Endothelial cell of umbilical vein (primary cell): ENCODE results near the gene PIP4P1. TPM values are rescaled to one million over a fixed set of nuclear protein-coding genes. Genes with fewer than 3 reads are reported as not detected.
"Not testable (repeated sequence)": the region's sequence is repeated elsewhere in the genome, so short reads cannot be mapped to it uniquely, and the experiment has no call there.

ENCODE experiments used
- BruUV-seq: library from RNA; stranded (reverse); fragments of 400-500 nt; replicated peaks from 2 replicates; lab custom pipeline; 2021; lab: Mats Ljungman, UMichigan
- CTCF ChIA-PET: fragments of 300-600, 350-600 bp; sonication (Branson Sonifier 250); formaldehyde crosslinking; loops from one replicate; lab custom pipeline; 2021; ENCODE audit warnings: antibody characterized with exemption, inconsistent platforms; lab: Charles Lee
- POLR2A ChIA-PET: fragments of 300-600, 350-600 bp; sonication (Branson Sonifier 250); formaldehyde crosslinking; loops from one replicate; lab custom pipeline; 2021; ENCODE audit warnings: antibody characterized with exemption, inconsistent platforms; lab: Charles Lee
- DNase-seq: peaks from one replicate; pipeline ENCODE4 v3.0.0-alpha.2; 2011; ENCODE audit warnings: low read depth, low spot score
- FAIRE-seq: peaks from 2 replicates; lab custom pipeline; 2011; peaks lifted over from hg19 to GRCh38; lab: Jason Lieb, UNC
- H2AFZ ChIP-seq: 2 replicates; pipeline ENCODE4 v1.6.0; 2012; ENCODE audit warnings: low read depth, low read length, control low read depth, inconsistent platforms
- H3K27ac ChIP-seq: 2 replicates; pipeline ENCODE4 v1.5.1; 2011; ENCODE audit warnings: low read depth, mild to moderate bottlenecking, control low read depth, low read length, moderate library complexity; ENCODE audit not compliant: insufficient read depth
- H3K27me3 ChIP-seq, 2 experiments: 2 replicates each; pipeline versions ENCODE4 v1.6.0 to v1.6.1; 2011; ENCODE audit warnings: low read length in 2 of 2, mixed read lengths in 1 of 2; ENCODE audit not compliant: control insufficient read depth in 2 of 2, insufficient read depth in 2 of 2
- H3K36me3 ChIP-seq, 2 experiments: 2 replicates in 1 of 2; 3 replicates in 1 of 2; pipeline ENCODE4 v1.5.1; 2011; ENCODE audit warnings: low read length in 2 of 2, mild to moderate bottlenecking in 1 of 2, moderate library complexity in 1 of 2; ENCODE audit not compliant: control insufficient read depth in 2 of 2, insufficient read depth in 2 of 2; ENCODE audit errors: extremely low read depth in 1 of 2
- H3K4me1 ChIP-seq: 3 replicates; pipeline ENCODE4 v1.5.1; 2011; ENCODE audit warnings: mild to moderate bottlenecking, low read length; ENCODE audit not compliant: control insufficient read depth, insufficient read depth; ENCODE audit errors: extremely low read depth
- H3K4me2 ChIP-seq: 2 replicates; pipeline ENCODE4 v1.6.1; 2011; ENCODE audit warnings: low read length, control low read depth, mixed read lengths; ENCODE audit not compliant: insufficient read depth
- H3K4me3 ChIP-seq, 3 experiments: fragments of 200-600 bp in 1 of 3; sonication (generic), shearing (Covaris generic) in 1 of 3; replicated peaks in 1 of 3; 2 replicates each; pipeline ENCODE4 v1.5.1; 2011 to 2016; ENCODE audit warnings: control low read depth in 3 of 3, low read length in 3 of 3, mild to moderate bottlenecking in 2 of 3, inconsistent platforms in 1 of 3, low read depth in 1 of 3, moderate library complexity in 1 of 3; ENCODE audit not compliant: insufficient read depth in 1 of 3
- H3K79me2 ChIP-seq: 2 replicates; pipeline ENCODE4 v1.6.0; 2012; ENCODE audit warnings: low read length, inconsistent platforms; ENCODE audit not compliant: control insufficient read depth, insufficient read depth
- H3K9ac ChIP-seq: replicated peaks from 2 replicates; pipeline ENCODE3; 2011; ENCODE audit warnings: low read length, control low read depth; ENCODE audit not compliant: insufficient read depth; ENCODE audit errors: extremely low read depth
- H3K9me1 ChIP-seq: replicated peaks from 3 replicates; pipeline ENCODE4 v1.6.0; 2011; ENCODE audit warnings: mild to moderate bottlenecking, low read length; ENCODE audit not compliant: control insufficient read depth, insufficient read depth; ENCODE audit errors: extremely low read depth
- H3K9me3 ChIP-seq: replicated peaks from 2 replicates; pipeline ENCODE4 v1.5.1; 2012; ENCODE audit warnings: low read length, inconsistent platforms; ENCODE audit not compliant: control insufficient read depth, insufficient read depth
- H4K20me1 ChIP-seq: replicated peaks from 2 replicates; pipeline ENCODE3; 2011; ENCODE audit warnings: mild to moderate bottlenecking, low read length; ENCODE audit not compliant: control insufficient read depth, insufficient read depth; ENCODE audit errors: extremely low read depth
- CTCF ChIP-seq, 2 donors: IDR thresholded peaks; 1 replicate in 1 of 2; 2 replicates in 1 of 2; pipeline ENCODE4 v1.5.1; 2011; ENCODE audit warnings: low read length in 2 of 2, mild to moderate bottlenecking in 2 of 2, moderate library complexity in 2 of 2, control low read depth in 1 of 2, inconsistent platforms in 1 of 2, low read depth in 1 of 2; ENCODE audit not compliant: insufficient read depth in 1 of 2; ENCODE audit errors: extremely low read depth in 1 of 2
- EZH2 ChIP-seq: IDR thresholded peaks from 2 replicates; pipeline ENCODE4 v1.6.1; 2012; ENCODE audit warnings: borderline replicate concordance, low read depth, mild to moderate bottlenecking, moderate library complexity, low read length, inconsistent platforms; ENCODE audit not compliant: severe bottlenecking
- FOS ChIP-seq: IDR thresholded peaks from 2 replicates; pipeline ENCODE4 v1.6.1; 2011; ENCODE audit warnings: mild to moderate bottlenecking, low read length, moderate library complexity, borderline replicate concordance; ENCODE audit not compliant: insufficient read depth
- GATA2 ChIP-seq: IDR thresholded peaks from 2 replicates; pipeline ENCODE4 v1.7.0; 2011; ENCODE audit warnings: low read depth, mild to moderate bottlenecking, moderate library complexity, mixed read lengths, low read length; ENCODE audit not compliant: insufficient read length, insufficient read depth
- JUN ChIP-seq: IDR thresholded peaks from 2 replicates; pipeline ENCODE4 v1.6.1; 2011; ENCODE audit warnings: borderline replicate concordance, low read depth; ENCODE audit not compliant: insufficient read length, insufficient read depth
- MYC ChIP-seq: IDR thresholded peaks from one replicate; pipeline ENCODE4 v1.6.1; 2011; ENCODE audit warnings: mild to moderate bottlenecking, low read depth, low read length
- POLR2A ChIP-seq: IDR thresholded peaks from 2 replicates; pipeline ENCODE4 v1.6.1; 2012; ENCODE audit warnings: low read depth, mild to moderate bottlenecking, control low read depth, low read length
- POLR2AphosphoS5 ChIP-seq: IDR thresholded peaks from 2 replicates; pipeline ENCODE4 v1.6.1; 2012; ENCODE audit warnings: low read depth, mild to moderate bottlenecking, control low read depth, low read length, moderate library complexity; ENCODE audit not compliant: insufficient read depth
- dilution Hi-C: fragments of 300-500 bp; cut with MboI; formaldehyde crosslinking; loops from one replicate; pipeline ENCODE4 v1.15.0; 2019; ENCODE audit warnings: low sequenced_read_pairs; ENCODE audit not compliant: extremely low pct_ligation_motif_present
- intact Hi-C: fragments of 100-400 bp; cut with micrococcal nuclease; formaldehyde crosslinking; loops from one replicate; pipeline ENCODE4 v1.10.0; 2022
- polyA plus RNA-seq, 4 experiments: library from polyadenylated mRNA; depleted of rRNA in 3 of 4; stranded (reverse) in 3 of 4; unstranded in 1 of 4; fragments of >200 nt; gene quantifications; 2 replicates each; pipeline versions ENCODE4 v1.2.1 to v1.2.3, GENCODE V29; 2011 to 2012; ENCODE audit warnings: missing spikeins in 1 of 4
- total RNA-seq: library from RNA; stranded (reverse); gene quantifications from 2 replicates; pipeline ENCODE4 v1.2.3, GENCODE V29; 2021
- TF ChIP-seq, protein P1 (sequence below): IDR thresholded peaks from 2 replicates; pipeline ENCODE4 v1.6.1; 2011; ENCODE audit not compliant: insufficient read depth, insufficient read length

PIP4P1 gene
- total and polyA plus RNA-seq, 2 donors (not counting 3 experiments of a cell fraction or from before 2014, with no cell fraction given): 28.6 to 52.5 TPM

DNA sequence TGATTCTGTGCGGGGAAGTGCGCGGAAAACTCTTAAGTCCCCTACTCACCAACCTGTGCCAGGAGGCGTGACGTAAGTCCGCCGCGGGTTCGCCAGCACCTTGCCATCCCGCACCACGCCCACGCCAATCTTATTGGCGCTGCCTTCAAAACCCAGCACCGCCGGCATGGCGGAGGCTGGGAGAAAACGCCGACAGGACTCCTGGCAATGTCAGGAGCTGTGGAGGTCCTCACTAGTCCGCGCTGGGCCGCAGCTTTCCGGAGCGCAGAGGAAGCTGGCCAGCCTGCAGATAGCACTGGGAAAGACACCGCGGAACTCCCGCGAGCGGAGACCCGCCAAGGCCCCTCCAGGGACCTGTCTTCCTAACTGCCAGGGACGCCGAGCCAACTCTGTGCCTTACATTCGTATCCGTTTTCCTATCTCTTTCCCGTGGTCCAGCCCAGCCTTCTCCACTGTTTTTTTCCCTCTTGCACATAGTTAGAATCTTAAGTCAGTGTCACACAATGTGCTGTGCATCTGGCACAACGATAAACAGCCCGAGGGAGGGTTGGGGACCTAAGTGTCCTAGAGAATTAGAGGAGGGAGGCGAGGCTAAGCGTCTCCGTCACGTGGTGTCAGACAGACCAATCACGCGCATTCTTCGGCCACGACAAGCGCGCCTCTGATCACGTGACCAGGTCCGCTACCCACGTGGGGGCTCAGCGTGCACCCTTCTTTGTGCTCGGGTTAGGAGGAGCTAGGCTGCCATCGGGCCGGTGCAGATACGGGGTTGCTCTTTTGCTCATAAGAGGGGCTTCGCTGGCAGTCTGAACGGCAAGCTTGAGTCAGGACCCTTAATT lies 6.5 kb downstream of the PIP4P1 start, which contains the start of the genes APEX1 and OSGEP:
TSS of gene APEX1 (plus strand) at position 711 of the 839 bp plus-strand sequence. CDS start 420 bp downstream, outside the sequence.
TSS of gene OSGEP (minus strand) at position 297 of the 839 bp plus-strand sequence. CDS start at position 168, 129 bp downstream.
- peaks cover 33% of the 10 kb centered on the region for H3K79me2 ChIP-seq
- H3K9me1 ChIP-seq: no peaks in the 10 kb centered on the region
- CTCF ChIA-PET: interaction anchor here (0.6 to 4.6 kb wide), 9 partner anchors 22 to 172 kb away, joined by 3 to 70 read pairs (median 5); partner anchors contain the start of genes PARP2 and TEP1
- peak; percentile 99 for DNase-seq
- dilution Hi-C loops (no loop called here), intact Hi-C loops (loop anchor here (1.0 to 2.0 kb wide), 8 partner anchors 15 to 155 kb away; partner anchors contain the start of genes CCNB1IP1, PNP and TEP1)
- H3K4me2 ChIP-seq: peak within 1 kb of the TSS; percentile 97
- peak within 1 kb of the TSS; percentile 96 for H3K27ac ChIP-seq
- FAIRE-seq: peak; percentile 100
- H3K9ac ChIP-seq: peak within 1 kb of the TSS; percentile 98
- H3K4me3 ChIP-seq: peak within 1 kb of the TSS; percentile 85 to 99 (median 90)
- peaks cover 19 to 27% of the 10 kb centered on the region in 2 experiments for H3K36me3 ChIP-seq
- H4K20me1 ChIP-seq: no peaks in the 10 kb centered on the region
- peaks cover 15% of the 10 kb centered on the region for H3K4me1 ChIP-seq
- peak within 1 kb of the TSS; percentile 88 for H2AFZ ChIP-seq
- no peaks in the 10 kb centered on the region for H3K9me3 ChIP-seq
- BruUV-seq: no TSS peak
- POLR2A ChIA-PET: interaction anchor here (0.7 to 3.0 kb wide), 11 partner anchors 9 to 229 kb away, joined by 3 to 37 read pairs (median 4); partner anchors contain the start of genes PARP2, PNP and TEP1
- no peaks in the 10 kb centered on the region for H3K27me3 ChIP-seq
- TF ChIP-seq JUN: no peak
- TF ChIP-seq, protein P1, sequence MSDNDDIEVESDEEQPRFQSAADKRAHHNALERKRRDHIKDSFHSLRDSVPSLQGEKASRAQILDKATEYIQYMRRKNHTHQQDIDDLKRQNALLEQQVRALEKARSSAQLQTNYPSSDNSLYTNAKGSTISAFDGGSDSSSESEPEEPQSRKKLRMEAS: peak; percentile 100
- peak; percentile 78 for TF ChIP-seq POLR2A
- TF ChIP-seq CTCF (IDR thresholded peaks at IDR 0.05; ENCODE audit: extremely low read depth in 1 of 2, insufficient read depth in 1 of 2, low read depth in 1 of 2, low read length in 2 of 2): no peak
- peak; percentile 97 for TF ChIP-seq MYC
- TF ChIP-seq POLR2AphosphoS5: peak; percentile 62
- no peak for TF ChIP-seq GATA2
- TF ChIP-seq FOS: no peak
- no peak for TF ChIP-seq EZH2

GRCh38 chr14:20452831-20453230 lies 8.4 kb downstream of the PIP4P1 start:
- H2AFZ ChIP-seq, FAIRE-seq, H3K27ac ChIP-seq, H3K9me3 ChIP-seq, H4K20me1 ChIP-seq, BruUV-seq, H3K9ac ChIP-seq, intact Hi-C loops, H3K4me3 ChIP-seq, H3K4me2 ChIP-seq, DNase-seq, H3K9me1 ChIP-seq, dilution Hi-C loops, H3K27me3 ChIP-seq: not testable (repeated sequence)
- H3K79me2 ChIP-seq: peaks cover 33% of the 10 kb centered on the region
- H3K4me1 ChIP-seq: peaks cover 15% of the 10 kb centered on the region
- CTCF ChIA-PET: interaction anchor here (4.6 kb wide), 1 partner anchor 38 kb away, joined by 70 read pairs; the partner anchor contains the start of gene TEP1
- POLR2A ChIA-PET: interaction anchor here (0.6 to 1.2 kb wide), 3 partner anchors 10 to 37 kb away, joined by 3 to 4 read pairs (median 3); no protein-coding TSS in a partner anchor
- peaks cover 25 to 30% of the 10 kb centered on the region in 2 experiments for H3K36me3 ChIP-seq
